Lung (tissue), 12 donors: ENCODE measurements around the gene SNX9. TPM values are rescaled to one million over a fixed set of nuclear protein-coding genes. Genes with fewer than 3 reads are reported as not detected.

Experiments
- ATAC-seq: fragments of 200-7000 bp; cut with Tn5 transposase; one replicate; pipeline ENCODE4 v1.9.1; 2020; ENCODE audit warnings: moderate number of reproducible peaks; ENCODE audit not compliant: insufficient read depth, low FRiP score
- DNase-seq, 3 donors: peaks; one replicate each; pipeline ENCODE4 v3.0.0-alpha.2; 2013 to 2017
- H3K27ac ChIP-seq, 2 donors: one replicate each; pipeline ENCODE4 v1.5.1; 2013; ENCODE audit warnings: mild to moderate bottlenecking in 2 of 2, moderate library complexity in 2 of 2, control low read depth in 1 of 2, inconsistent platforms in 1 of 2, low read depth in 1 of 2, low read length in 1 of 2
- H3K27me3 ChIP-seq, 3 donors: one replicate each; pipeline ENCODE4 v1.5.1; 2013; ENCODE audit warnings: low read length in 2 of 3; ENCODE audit not compliant: control insufficient read depth in 3 of 3, insufficient read depth in 3 of 3
- H3K36me3 ChIP-seq, 4 donors: one replicate each; pipeline ENCODE4 v1.5.1; 2013; ENCODE audit warnings: low read length in 4 of 4, mild to moderate bottlenecking in 1 of 4, moderate library complexity in 1 of 4; ENCODE audit not compliant: control insufficient read depth in 4 of 4, insufficient read depth in 4 of 4
- H3K4me1 ChIP-seq, 5 donors: one replicate each; pipeline ENCODE4 v1.5.1; 2013; ENCODE audit warnings: low read length in 5 of 5, mild to moderate bottlenecking in 2 of 5, moderate library complexity in 1 of 5; ENCODE audit not compliant: control insufficient read depth in 5 of 5, insufficient read depth in 5 of 5
- H3K4me3 ChIP-seq: one replicate; pipeline ENCODE4 v1.5.1; 2013; ENCODE audit warnings: mild to moderate bottlenecking, control low read depth, moderate library complexity
- H3K9ac ChIP-seq, 2 donors: one replicate each; pipeline ENCODE4 v1.5.1; 2013; ENCODE audit warnings: low read length in 2 of 2, control low read depth in 1 of 2; ENCODE audit not compliant: insufficient read depth in 1 of 2
- H3K9me3 ChIP-seq, 4 donors: one replicate each; pipeline ENCODE4 v1.5.1; 2013; ENCODE audit warnings: low read length in 3 of 4, mild to moderate bottlenecking in 1 of 4, moderate library complexity in 1 of 4; ENCODE audit not compliant: control insufficient read depth in 4 of 4, insufficient read depth in 3 of 4
- WGBS, 2 donors: extraction: QIAGEN DNeasy Blood & Tissue Kit; methylation state at CpG; one replicate each; pipeline ENCODE4 v1.1.7; 2013; 5-methylcytosine and 5-hydroxymethylcytosine counted together
- polyA plus RNA-seq, 2 donors: library from polyadenylated mRNA; stranded (reverse); fragments of 200-250 nt; gene quantifications; one replicate each; pipeline ENCODE4 v1.2.1, GENCODE V29; 2013
- total RNA-seq, 2 donors: library from RNA; depleted of rRNA in 1 of 2; stranded (reverse); fragments of >200 nt in 1 of 2; gene quantifications; one replicate each; pipeline ENCODE4 v1.2.1, GENCODE V29; 2014 to 2021
- TF ChIP-seq, protein P1 (sequence below): IDR thresholded peaks from 2 replicates; pipeline ENCODE4 v1.5.1; 2012; ENCODE audit warnings: mild to moderate bottlenecking; ENCODE audit errors: control extremely low read depth, extremely low read depth
- donor health status: control.
- donor health status: control.
- donor health status: Bipolar disorder and iron deficiency.
- donor health status: healthy.
- donor health status: DM: yes; HTN: yes; CAD: no.

Gene SNX9
- total and polyA plus RNA-seq, 4 donors: 13.8 to 35.0 (median 23.8) TPM

GRCh38 chr6:157812425-157813171, 10.4 kb upstream of the SNX9 start:
- H3K27ac ChIP-seq: no peak overlapping the region
- peaks cover 0 to 9% (median 0%) of the 10 kb centered on the region in 5 donors for H3K4me1 ChIP-seq
- no peak overlapping the region for H3K9ac ChIP-seq
- no peak for DNase-seq
- TF ChIP-seq, protein P1, sequence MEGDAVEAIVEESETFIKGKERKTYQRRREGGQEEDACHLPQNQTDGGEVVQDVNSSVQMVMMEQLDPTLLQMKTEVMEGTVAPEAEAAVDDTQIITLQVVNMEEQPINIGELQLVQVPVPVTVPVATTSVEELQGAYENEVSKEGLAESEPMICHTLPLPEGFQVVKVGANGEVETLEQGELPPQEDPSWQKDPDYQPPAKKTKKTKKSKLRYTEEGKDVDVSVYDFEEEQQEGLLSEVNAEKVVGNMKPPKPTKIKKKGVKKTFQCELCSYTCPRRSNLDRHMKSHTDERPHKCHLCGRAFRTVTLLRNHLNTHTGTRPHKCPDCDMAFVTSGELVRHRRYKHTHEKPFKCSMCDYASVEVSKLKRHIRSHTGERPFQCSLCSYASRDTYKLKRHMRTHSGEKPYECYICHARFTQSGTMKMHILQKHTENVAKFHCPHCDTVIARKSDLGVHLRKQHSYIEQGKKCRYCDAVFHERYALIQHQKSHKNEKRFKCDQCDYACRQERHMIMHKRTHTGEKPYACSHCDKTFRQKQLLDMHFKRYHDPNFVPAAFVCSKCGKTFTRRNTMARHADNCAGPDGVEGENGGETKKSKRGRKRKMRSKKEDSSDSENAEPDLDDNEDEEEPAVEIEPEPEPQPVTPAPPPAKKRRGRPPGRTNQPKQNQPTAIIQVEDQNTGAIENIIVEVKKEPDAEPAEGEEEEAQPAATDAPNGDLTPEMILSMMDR: no peak
- H3K36me3 ChIP-seq: no peaks in the 10 kb centered on the region
- H3K9me3 ChIP-seq: peaks cover 0 to 4% (median under 1%) of the 10 kb centered on the region in 4 donors
- H3K4me3 ChIP-seq: no peak overlapping the region
- ATAC-seq: no peak
- no peaks in the 10 kb centered on the region for H3K27me3 ChIP-seq

DNA sequence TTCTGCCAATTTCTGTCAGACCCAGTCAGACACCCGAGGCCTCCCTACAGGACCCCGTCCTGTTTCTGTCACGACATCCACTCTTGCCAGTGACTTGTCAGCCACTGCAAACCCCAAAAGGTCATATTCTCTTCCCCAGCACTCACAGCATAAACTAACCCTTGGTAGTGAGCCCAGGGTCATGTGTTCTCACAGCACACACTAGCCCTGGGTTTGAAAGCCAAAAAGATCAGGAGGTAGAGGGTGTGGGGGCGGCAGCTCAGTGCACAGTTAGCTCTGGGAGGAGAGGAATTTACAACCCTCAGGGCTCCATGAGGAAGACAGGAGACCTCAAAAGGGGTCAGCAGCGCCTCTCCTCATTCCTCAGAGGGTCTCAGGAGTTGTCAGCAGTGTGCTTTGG, 9.9 kb upstream of the SNX9 start:
- Histone ChIP-seq H3K4me3 (no peak overlapping the region), H3K27me3 (no peaks in the 10 kb centered on the region), H3K9me3 (peaks cover 0 to 4% (median under 1%) of the 10 kb centered on the region in 4 donors), H3K9ac (no peak overlapping the region), H3K4me1 (peaks cover 0 to 9% (median 0%) of the 10 kb centered on the region in 5 donors), H3K27ac (peak overlapping the region in 1 of 2 donors; percentile 44), H3K36me3 (no peaks in the 10 kb centered on the region)
- ATAC-seq (peak; percentile 50), DNase-seq (no peak)
- TF ChIP-seq, protein P1: no peak
- 84 to 91% methylated on average over 5 of the region's 5 CpGs for WGBS, 2 donors

GRCh38 chr6:157813750-157814455, 9.1 kb upstream of the SNX9 start:
- no peaks in the 10 kb centered on the region for H3K36me3 ChIP-seq
- H3K9me3 ChIP-seq: peaks cover 0 to 3% (median 0%) of the 10 kb centered on the region in 4 donors
- peak; percentile 64 for ATAC-seq
- no peak overlapping the region for H3K4me3 ChIP-seq
- no peak overlapping the region for H3K9ac ChIP-seq
- H3K4me1 ChIP-seq: peaks cover 0 to 9% (median 0%) of the 10 kb centered on the region in 5 donors
- TF ChIP-seq, protein P1: no peak
- peak overlapping the region; percentile 13 to 75 for H3K27ac ChIP-seq
- no peaks in the 10 kb centered on the region for H3K27me3 ChIP-seq
- peak in 1 of 3 donors; percentile 27 for DNase-seq
- 63 to 70% methylated on average over 5 of the region's 5 CpGs for WGBS, 2 donors
